Liver (tissue), 9 donors: ENCODE results near the gene KRT37. TPM values are rescaled to one million over a fixed set of nuclear protein-coding genes. Genes with fewer than 3 reads are reported as not detected.

Experiments
- DNase-seq: peaks from one replicate; pipeline ENCODE4 v3.0.0-alpha.2; 2017; ENCODE audit warnings: low spot score
- H3K27ac ChIP-seq, 2 donors: one replicate each; pipeline ENCODE4 v1.7.0; 2013; ENCODE audit warnings: inconsistent platforms in 2 of 2, low read length in 2 of 2, control low read depth in 1 of 2, low read depth in 1 of 2, mild to moderate bottlenecking in 1 of 2
- H3K27me3 ChIP-seq, 4 donors: one replicate each; pipeline versions ENCODE4 v1.6.1 to v1.7.0; 2013; ENCODE audit warnings: low read length in 3 of 4, inconsistent platforms in 1 of 4, mild to moderate bottlenecking in 1 of 4, moderate library complexity in 1 of 4; ENCODE audit not compliant: control insufficient read depth in 4 of 4, insufficient read depth in 4 of 4
- H3K36me3 ChIP-seq, 4 donors: one replicate each; pipeline versions ENCODE4 v1.6.1 to v1.7.0; 2013; ENCODE audit warnings: low read length in 3 of 4, mild to moderate bottlenecking in 3 of 4, low read depth in 1 of 4, moderate library complexity in 1 of 4; ENCODE audit not compliant: control insufficient read depth in 4 of 4, insufficient read depth in 3 of 4
- H3K4me1 ChIP-seq, 4 donors: one replicate each; pipeline versions ENCODE4 v1.6.1 to v1.7.0; 2013; ENCODE audit warnings: low read length in 3 of 4, mild to moderate bottlenecking in 3 of 4, moderate library complexity in 1 of 4; ENCODE audit not compliant: control insufficient read depth in 4 of 4, insufficient read depth in 4 of 4
- H3K4me3 ChIP-seq, 3 donors: one replicate each; pipeline versions ENCODE4 v1.6.1 to v1.7.0; 2013; ENCODE audit warnings: low read length in 3 of 3, control low read depth in 1 of 3, low read depth in 1 of 3, mild to moderate bottlenecking in 1 of 3
- H3K9ac ChIP-seq, 2 donors: one replicate each; pipeline ENCODE4 v1.7.0; 2013; ENCODE audit warnings: low read length in 2 of 2, mild to moderate bottlenecking in 2 of 2, moderate library complexity in 2 of 2, control low read depth in 1 of 2, low read depth in 1 of 2
- H3K9me3 ChIP-seq, 4 donors: one replicate each; pipeline versions ENCODE4 v1.6.1 to v1.7.0; 2013; ENCODE audit warnings: low read length in 3 of 4; ENCODE audit not compliant: control insufficient read depth in 4 of 4
- ATF3 ChIP-seq: IDR thresholded peaks from 2 replicates; pipeline ENCODE4 v1.6.1; 2016; ENCODE audit warnings: antibody characterized with exemption
- EGR1 ChIP-seq, 2 donors: IDR thresholded peaks; 2 replicates each; pipeline ENCODE4 v1.6.1; 2016 to 2018; ENCODE audit warnings: antibody characterized with exemption in 2 of 2, low read depth in 2 of 2
- FOXA1 ChIP-seq: IDR thresholded peaks from 2 replicates; pipeline ENCODE4 v1.6.1; 2016; ENCODE audit warnings: antibody characterized with exemption
- FOXA2 ChIP-seq: IDR thresholded peaks from 2 replicates; pipeline ENCODE4 v1.6.1; 2016; ENCODE audit warnings: antibody characterized with exemption
- GABPA ChIP-seq, 2 donors: IDR thresholded peaks in 1 of 2; conservative IDR thresholded peaks in 1 of 2; 2 replicates each; pipeline ENCODE4 v1.6.1; 2016; ENCODE audit warnings: antibody characterized with exemption in 2 of 2, mild to moderate bottlenecking in 1 of 2, moderate library complexity in 1 of 2
- HNF4A ChIP-seq, 2 donors: conservative IDR thresholded peaks; 2 replicates each; pipeline ENCODE4 v1.6.1; 2016; ENCODE audit warnings: antibody characterized with exemption in 2 of 2, mild to moderate bottlenecking in 2 of 2
- HNF4G ChIP-seq: IDR thresholded peaks from 2 replicates; pipeline ENCODE4 v1.6.1; 2016; ENCODE audit warnings: antibody characterized with exemption
- JUND ChIP-seq, 2 donors: IDR thresholded peaks; 2 replicates each; pipeline ENCODE4 v1.6.1; 2016; ENCODE audit warnings: antibody characterized with exemption in 2 of 2
- NR2F2 ChIP-seq: IDR thresholded peaks from 2 replicates; pipeline ENCODE4 v1.6.1; 2016; ENCODE audit warnings: antibody characterized with exemption
- RAD21 ChIP-seq, 2 donors: IDR thresholded peaks; 2 replicates each; pipeline ENCODE4 v1.6.1; 2016; ENCODE audit warnings: antibody characterized with exemption in 2 of 2, mild to moderate bottlenecking in 2 of 2
- REST ChIP-seq: IDR thresholded peaks from 2 replicates; pipeline ENCODE4 v1.6.1; 2016; ENCODE audit warnings: antibody characterized with exemption, mild to moderate bottlenecking
- RXRA ChIP-seq, 2 donors: IDR thresholded peaks; 2 replicates each; pipeline ENCODE4 v1.6.1; 2017 to 2018; ENCODE audit warnings: antibody characterized with exemption in 2 of 2, mild to moderate bottlenecking in 1 of 2
- SP1 ChIP-seq: IDR thresholded peaks from 2 replicates; pipeline ENCODE4 v1.6.1; 2018; ENCODE audit warnings: antibody characterized with exemption, mild to moderate bottlenecking
- TAF1 ChIP-seq: conservative IDR thresholded peaks from 2 replicates; pipeline ENCODE4 v1.6.1; 2016; ENCODE audit warnings: antibody characterized with exemption, mild to moderate bottlenecking
- YY1 ChIP-seq: IDR thresholded peaks from 2 replicates; pipeline ENCODE4 v1.6.1; 2016; ENCODE audit warnings: antibody characterized with exemption, mild to moderate bottlenecking
- ZBTB33 ChIP-seq: IDR thresholded peaks from 2 replicates; pipeline ENCODE4 v1.6.1; 2016; ENCODE audit warnings: antibody characterized with exemption
- WGBS: extraction: QIAGEN DNeasy Blood & Tissue Kit; methylation state at CpG from one replicate; pipeline ENCODE4 v1.1.7; 2013; 5-methylcytosine and 5-hydroxymethylcytosine counted together
- polyA plus RNA-seq, 2 donors: library from polyadenylated mRNA; stranded (reverse) in 1 of 2; unstranded in 1 of 2; fragments of 200-250 nt in 1 of 2; fragments of >200 nt in 1 of 2; fragmentation: Nextera tagmentation in 1 of 2; extraction: Ambion mirVana in 1 of 2; gene quantifications; one replicate each; pipeline versions ENCODE4 v1.2.1 to v1.2.3, GENCODE V29; 2013 to 2015
- total RNA-seq, 2 donors: library from RNA; depleted of rRNA; stranded (reverse); fragments of >200 nt; gene quantifications; one replicate each; pipeline ENCODE4 v1.2.3, GENCODE V29; 2014
- TF ChIP-seq, protein P1 (sequence below): fragments of 150-350 bp; IDR thresholded peaks from 2 replicates; pipeline ENCODE4 v1.5.1; 2017; ENCODE audit warnings: improper control_type of control experiment, low read depth, low read length; ENCODE audit not compliant: missing input control
- TF ChIP-seq, protein P2 (sequence below): IDR thresholded peaks from 2 replicates; pipeline ENCODE4 v1.6.1; 2016; ENCODE audit warnings: antibody characterized with exemption
- donor health status: healthy.
- donor health status: healthy.
- donor health status: healthy.
- donor health status: healthy.
- donor health status: healthy.

The KRT37 gene
- total and polyA plus RNA-seq, 4 donors = not detected

GRCh38 chr17:41416479-41416878, 7.9 kb downstream of the KRT37 start:
- Histone ChIP-seq H3K4me3 (no peak overlapping the region), H3K27ac (no peak overlapping the region), H3K27me3 (no peaks in the 10 kb centered on the region), H3K9ac (no peak overlapping the region), H3K36me3 (no peaks in the 10 kb centered on the region), H3K9me3 (no peaks in the 10 kb centered on the region), H3K4me1 (peaks cover 0 to 17% (median 10%) of the 10 kb centered on the region in 4 donors)
- TF ChIP-seq NR2F2 = no peak
- no peak for TF ChIP-seq SP1
- TF ChIP-seq FOXA2 = no peak
- TF ChIP-seq ZBTB33 = no peak
- no peak for TF ChIP-seq JUND (IDR thresholded peaks at IDR 0.05)
- no peak for TF ChIP-seq TAF1
- TF ChIP-seq RAD21 (IDR thresholded peaks at IDR 0.05) = no peak
- TF ChIP-seq EGR1 (IDR thresholded peaks at IDR 0.05; ENCODE audit: low read depth in 2 of 2) = no peak
- TF ChIP-seq, protein P1, sequence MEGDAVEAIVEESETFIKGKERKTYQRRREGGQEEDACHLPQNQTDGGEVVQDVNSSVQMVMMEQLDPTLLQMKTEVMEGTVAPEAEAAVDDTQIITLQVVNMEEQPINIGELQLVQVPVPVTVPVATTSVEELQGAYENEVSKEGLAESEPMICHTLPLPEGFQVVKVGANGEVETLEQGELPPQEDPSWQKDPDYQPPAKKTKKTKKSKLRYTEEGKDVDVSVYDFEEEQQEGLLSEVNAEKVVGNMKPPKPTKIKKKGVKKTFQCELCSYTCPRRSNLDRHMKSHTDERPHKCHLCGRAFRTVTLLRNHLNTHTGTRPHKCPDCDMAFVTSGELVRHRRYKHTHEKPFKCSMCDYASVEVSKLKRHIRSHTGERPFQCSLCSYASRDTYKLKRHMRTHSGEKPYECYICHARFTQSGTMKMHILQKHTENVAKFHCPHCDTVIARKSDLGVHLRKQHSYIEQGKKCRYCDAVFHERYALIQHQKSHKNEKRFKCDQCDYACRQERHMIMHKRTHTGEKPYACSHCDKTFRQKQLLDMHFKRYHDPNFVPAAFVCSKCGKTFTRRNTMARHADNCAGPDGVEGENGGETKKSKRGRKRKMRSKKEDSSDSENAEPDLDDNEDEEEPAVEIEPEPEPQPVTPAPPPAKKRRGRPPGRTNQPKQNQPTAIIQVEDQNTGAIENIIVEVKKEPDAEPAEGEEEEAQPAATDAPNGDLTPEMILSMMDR = no peak
- no peak for TF ChIP-seq HNF4G
- TF ChIP-seq YY1 = no peak
- TF ChIP-seq ATF3 = no peak
- no peak for TF ChIP-seq FOXA1
- no peak for DNase-seq
- WGBS = 65% methylated on average over 5 of the region's 5 CpGs

- Histone ChIP-seq H3K27me3 (no peaks in the 10 kb centered on the region), H3K9ac (no peak overlapping the region), H3K4me3 (no peak overlapping the region), H3K36me3 (no peaks in the 10 kb centered on the region), H3K9me3 (no peaks in the 10 kb centered on the region), H3K4me1 (peaks cover 0 to 17% (median 10%) of the 10 kb centered on the region in 4 donors), H3K27ac (no peak overlapping the region)
- TF ChIP-seq REST (peak; percentile 40), FOXA1 (no peak), HNF4A (conservative IDR thresholded peaks at IDR 0.05) (peak; percentile 84 to 87), TAF1 (no peak), FOXA2 (no peak), SP1 (peak; percentile 45), RAD21 (IDR thresholded peaks at IDR 0.05) (no peak), NR2F2 (peak; percentile 68), YY1 (no peak), EGR1 (IDR thresholded peaks at IDR 0.05; ENCODE audit: low read depth in 2 of 2) (no peak), ZBTB33 (no peak), GABPA (IDR thresholded peaks at IDR 0.05 in 1 of 2, conservative IDR thresholded peaks at IDR 0.05 in 1 of 2) (no peak), RXRA (IDR thresholded peaks at IDR 0.05) (peak; percentile 63 to 70), HNF4G (peak; percentile 33), JUND (IDR thresholded peaks at IDR 0.05) (peak in 1 of 2 donors; percentile 22), ATF3 (no peak)
- TF ChIP-seq, protein P2, sequence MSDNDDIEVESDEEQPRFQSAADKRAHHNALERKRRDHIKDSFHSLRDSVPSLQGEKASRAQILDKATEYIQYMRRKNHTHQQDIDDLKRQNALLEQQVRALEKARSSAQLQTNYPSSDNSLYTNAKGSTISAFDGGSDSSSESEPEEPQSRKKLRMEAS = peak; percentile 21
- TF ChIP-seq, protein P1 = no peak
- 59% methylated on average over 3 of the region's 3 CpGs for WGBS
- no peak for DNase-seq
Measured at GRCh38 chr17:41415833-41416335, 8.5 kb downstream of the KRT37 start.
